ENCODE data around the gene SLC25A51.

SLC25A51 gene

GRCh38 chr9:37944671-37945481, 40.9 kb upstream of the SLC25A51 start:
- peak overlapping the region; percentile 76 for H2BK12ac ChIP-seq (ENCODE audit: low read length)
- H2AFZ ChIP-seq (ENCODE audit: low read length): no peak overlapping the region
- H3K23ac ChIP-seq (ENCODE audit: low read depth, low read length, poor library complexity): peak overlapping the region; percentile 32
- H3K9me3 ChIP-seq (replicated peaks in 1 of 2; ENCODE audit: control insufficient read depth in 2 of 2, insufficient read depth in 1 of 2, low read depth in 1 of 2, low read length in 2 of 2): no peaks in the 10 kb centered on the region
- no peaks in the 10 kb centered on the region for H3K36me3 ChIP-seq (replicated peaks in 1 of 2; ENCODE audit: control insufficient read depth in 2 of 2, insufficient read depth in 2 of 2, low read length in 2 of 2)
- peak; percentile 31 for DNase-seq (ENCODE audit: low spot score)
- H4K8ac ChIP-seq (ENCODE audit: low read depth, low read length): no peak overlapping the region
- H3K4ac ChIP-seq (ENCODE audit: low read length): no peak overlapping the region
- no peak overlapping the region for H3K4me2 ChIP-seq (ENCODE audit: insufficient read depth, low read length, poor library complexity, severe bottlenecking)
- no peak overlapping the region for H3K27ac ChIP-seq (replicated peaks; ENCODE audit: low read length)
- no peak overlapping the region for H3K9ac ChIP-seq (ENCODE audit: low read depth, low read length, poor library complexity)
- H3K18ac ChIP-seq (ENCODE audit: low read length): peak overlapping the region; percentile 73
- no peaks in the 10 kb centered on the region for H3K27me3 ChIP-seq (ENCODE audit: control insufficient read depth in 3 of 3, insufficient read depth in 3 of 3, low read depth in 1 of 3, low read length in 3 of 3)
- H3K4me3 ChIP-seq (ENCODE audit: low read length in 2 of 2): no peak overlapping the region
- no peaks in the 10 kb centered on the region for H3K79me1 ChIP-seq (ENCODE audit: low read depth, low read length)
- H3K14ac ChIP-seq (ENCODE audit: low read length): no peak overlapping the region
- WGBS, 2 donors (ENCODE audit: extremely low coverage in 2 of 2, insufficient read length in 2 of 2, insufficient replicate concordance in 1 of 2): no CpG with 5 or more reads among the region's 9 CpGs
- peak overlapping the region; percentile 26 for H4K91ac ChIP-seq (ENCODE audit: low read depth, low read length, poor library complexity)
- peak overlapping the region; percentile 85 for H2BK15ac ChIP-seq (ENCODE audit: low read length)
- H2BK5ac ChIP-seq (ENCODE audit: low read length): no peak overlapping the region
- H2BK120ac ChIP-seq (ENCODE audit: low read depth, low read length): no peak overlapping the region
- H3K4me1 ChIP-seq (ENCODE audit: control insufficient read depth in 2 of 2, insufficient read depth in 1 of 2, low read depth in 1 of 2, low read length in 2 of 2): peaks cover 0 to 28% of the 10 kb centered on the region in 2 donors
- H2AK5ac ChIP-seq (ENCODE audit: low read depth, low read length): peak overlapping the region; percentile 85

DNA sequence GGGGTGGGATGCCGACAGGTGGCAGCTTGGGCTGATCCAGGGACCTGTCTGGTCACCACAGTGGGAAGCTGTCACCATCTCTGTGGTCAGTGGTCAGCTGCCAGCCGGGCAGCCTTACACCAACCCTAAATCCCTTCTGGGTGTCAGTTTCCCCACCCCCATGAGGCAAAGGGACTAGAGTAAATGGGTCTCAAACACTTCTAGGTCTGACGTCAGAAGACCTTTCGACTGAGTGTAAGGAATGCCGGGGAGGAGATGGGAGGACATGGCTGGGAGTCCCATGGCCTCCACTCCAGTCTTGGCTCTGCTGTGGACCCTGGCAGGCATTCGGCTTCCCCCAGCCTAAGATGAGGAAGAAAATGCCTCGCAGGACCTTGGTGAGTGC, 40.3 kb upstream of the SLC25A51 start:
- H2BK5ac ChIP-seq (ENCODE audit: low read length): no peak overlapping the region
- peak overlapping the region; percentile 85 for H2BK15ac ChIP-seq (ENCODE audit: low read length)
- H4K8ac ChIP-seq (ENCODE audit: low read depth, low read length): no peak overlapping the region
- no CpG with 5 or more reads among the region's 7 CpGs for WGBS, 2 donors (ENCODE audit: extremely low coverage in 2 of 2, insufficient read length in 2 of 2, insufficient replicate concordance in 1 of 2)
- DNase-seq (ENCODE audit: low spot score): no peak
- H3K4me3 ChIP-seq (ENCODE audit: low read length in 2 of 2): no peak overlapping the region
- no peaks in the 10 kb centered on the region for H3K27me3 ChIP-seq (ENCODE audit: control insufficient read depth in 3 of 3, insufficient read depth in 3 of 3, low read depth in 1 of 3, low read length in 3 of 3)
- H2AFZ ChIP-seq (ENCODE audit: low read length): no peak overlapping the region
- H3K18ac ChIP-seq (ENCODE audit: low read length): peak overlapping the region; percentile 77
- H2BK120ac ChIP-seq (ENCODE audit: low read depth, low read length): peak overlapping the region; percentile 47
- H3K23ac ChIP-seq (ENCODE audit: low read depth, low read length, poor library complexity): peak overlapping the region; percentile 32
- peak overlapping the region; percentile 85 for H2AK5ac ChIP-seq (ENCODE audit: low read depth, low read length)
- H3K4ac ChIP-seq (ENCODE audit: low read length): no peak overlapping the region
- no peaks in the 10 kb centered on the region for H3K9me3 ChIP-seq (replicated peaks in 1 of 2; ENCODE audit: control insufficient read depth in 2 of 2, insufficient read depth in 1 of 2, low read depth in 1 of 2, low read length in 2 of 2)
- H3K36me3 ChIP-seq (replicated peaks in 1 of 2; ENCODE audit: control insufficient read depth in 2 of 2, insufficient read depth in 2 of 2, low read length in 2 of 2): no peaks in the 10 kb centered on the region
- H3K14ac ChIP-seq (ENCODE audit: low read length): no peak overlapping the region
- H3K27ac ChIP-seq (replicated peaks; ENCODE audit: low read length): no peak overlapping the region
- peaks cover 0 to 28% of the 10 kb centered on the region in 2 donors for H3K4me1 ChIP-seq (ENCODE audit: control insufficient read depth in 2 of 2, insufficient read depth in 1 of 2, low read depth in 1 of 2, low read length in 2 of 2)
- H2BK12ac ChIP-seq (ENCODE audit: low read length): no peak overlapping the region
- H4K91ac ChIP-seq (ENCODE audit: low read depth, low read length, poor library complexity): peak overlapping the region; percentile 26
- no peak overlapping the region for H3K9ac ChIP-seq (ENCODE audit: low read depth, low read length, poor library complexity)
- H3K4me2 ChIP-seq (ENCODE audit: insufficient read depth, low read length, poor library complexity, severe bottlenecking): no peak overlapping the region
- H3K79me1 ChIP-seq (ENCODE audit: low read depth, low read length): no peaks in the 10 kb centered on the region

- peak overlapping the region; percentile 47 for H2BK120ac ChIP-seq (ENCODE audit: low read depth, low read length)
- H3K27ac ChIP-seq (replicated peaks; ENCODE audit: low read length): no peak overlapping the region
- no peak overlapping the region for H4K8ac ChIP-seq (ENCODE audit: low read depth, low read length)
- H2BK5ac ChIP-seq (ENCODE audit: low read length): no peak overlapping the region
- H3K36me3 ChIP-seq (replicated peaks in 1 of 2; ENCODE audit: control insufficient read depth in 2 of 2, insufficient read depth in 2 of 2, low read length in 2 of 2): no peaks in the 10 kb centered on the region
- DNase-seq (ENCODE audit: low spot score): no peak
- peaks cover under 1 to 28% of the 10 kb centered on the region in 2 donors for H3K4me1 ChIP-seq (ENCODE audit: control insufficient read depth in 2 of 2, insufficient read depth in 1 of 2, low read depth in 1 of 2, low read length in 2 of 2)
- no CpG with 5 or more reads among the region's 12 CpGs for WGBS, 2 donors (ENCODE audit: extremely low coverage in 2 of 2, insufficient read length in 2 of 2, insufficient replicate concordance in 1 of 2)
- H3K4me2 ChIP-seq (ENCODE audit: insufficient read depth, low read length, poor library complexity, severe bottlenecking): no peak overlapping the region
- no peak overlapping the region for H3K4ac ChIP-seq (ENCODE audit: low read length)
- no peak overlapping the region for H3K23ac ChIP-seq (ENCODE audit: low read depth, low read length, poor library complexity)
- no peak overlapping the region for H2AFZ ChIP-seq (ENCODE audit: low read length)
- H2AK5ac ChIP-seq (ENCODE audit: low read depth, low read length): peak overlapping the region; percentile 85
- no peaks in the 10 kb centered on the region for H3K9me3 ChIP-seq (replicated peaks in 1 of 2; ENCODE audit: control insufficient read depth in 2 of 2, insufficient read depth in 1 of 2, low read depth in 1 of 2, low read length in 2 of 2)
- H2BK15ac ChIP-seq (ENCODE audit: low read length): no peak overlapping the region
- no peaks in the 10 kb centered on the region for H3K79me1 ChIP-seq (ENCODE audit: low read depth, low read length)
- H2BK12ac ChIP-seq (ENCODE audit: low read length): no peak overlapping the region
- no peaks in the 10 kb centered on the region for H3K27me3 ChIP-seq (ENCODE audit: control insufficient read depth in 3 of 3, insufficient read depth in 3 of 3, low read depth in 1 of 3, low read length in 3 of 3)
- no peak overlapping the region for H4K91ac ChIP-seq (ENCODE audit: low read depth, low read length, poor library complexity)
- peak overlapping the region; percentile 27 for H3K14ac ChIP-seq (ENCODE audit: low read length)
- H3K18ac ChIP-seq (ENCODE audit: low read length): peak overlapping the region; percentile 77
- H3K9ac ChIP-seq (ENCODE audit: low read depth, low read length, poor library complexity): no peak overlapping the region
- no peak overlapping the region for H3K4me3 ChIP-seq (ENCODE audit: low read length in 2 of 2)
Measured at GRCh38 chr9:37943345-37944265, 39.7 kb upstream of the SLC25A51 start.

Data from neuronal stem cell (in vitro differentiated cells).